ENCODE results near the gene CLTB. TPM values are rescaled to one million over a fixed set of nuclear protein-coding genes. Genes with fewer than 3 reads are reported as not detected.

The CLTB gene, protein sequence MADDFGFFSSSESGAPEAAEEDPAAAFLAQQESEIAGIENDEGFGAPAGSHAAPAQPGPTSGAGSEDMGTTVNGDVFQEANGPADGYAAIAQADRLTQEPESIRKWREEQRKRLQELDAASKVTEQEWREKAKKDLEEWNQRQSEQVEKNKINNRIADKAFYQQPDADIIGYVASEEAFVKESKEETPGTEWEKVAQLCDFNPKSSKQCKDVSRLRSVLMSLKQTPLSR
- total RNA-seq: 100 to 1,000 TPM in 2 of 8 experiments, 10 to 100 TPM in 6; 60.6 to 245 (median 89.7) TPM

DNA sequence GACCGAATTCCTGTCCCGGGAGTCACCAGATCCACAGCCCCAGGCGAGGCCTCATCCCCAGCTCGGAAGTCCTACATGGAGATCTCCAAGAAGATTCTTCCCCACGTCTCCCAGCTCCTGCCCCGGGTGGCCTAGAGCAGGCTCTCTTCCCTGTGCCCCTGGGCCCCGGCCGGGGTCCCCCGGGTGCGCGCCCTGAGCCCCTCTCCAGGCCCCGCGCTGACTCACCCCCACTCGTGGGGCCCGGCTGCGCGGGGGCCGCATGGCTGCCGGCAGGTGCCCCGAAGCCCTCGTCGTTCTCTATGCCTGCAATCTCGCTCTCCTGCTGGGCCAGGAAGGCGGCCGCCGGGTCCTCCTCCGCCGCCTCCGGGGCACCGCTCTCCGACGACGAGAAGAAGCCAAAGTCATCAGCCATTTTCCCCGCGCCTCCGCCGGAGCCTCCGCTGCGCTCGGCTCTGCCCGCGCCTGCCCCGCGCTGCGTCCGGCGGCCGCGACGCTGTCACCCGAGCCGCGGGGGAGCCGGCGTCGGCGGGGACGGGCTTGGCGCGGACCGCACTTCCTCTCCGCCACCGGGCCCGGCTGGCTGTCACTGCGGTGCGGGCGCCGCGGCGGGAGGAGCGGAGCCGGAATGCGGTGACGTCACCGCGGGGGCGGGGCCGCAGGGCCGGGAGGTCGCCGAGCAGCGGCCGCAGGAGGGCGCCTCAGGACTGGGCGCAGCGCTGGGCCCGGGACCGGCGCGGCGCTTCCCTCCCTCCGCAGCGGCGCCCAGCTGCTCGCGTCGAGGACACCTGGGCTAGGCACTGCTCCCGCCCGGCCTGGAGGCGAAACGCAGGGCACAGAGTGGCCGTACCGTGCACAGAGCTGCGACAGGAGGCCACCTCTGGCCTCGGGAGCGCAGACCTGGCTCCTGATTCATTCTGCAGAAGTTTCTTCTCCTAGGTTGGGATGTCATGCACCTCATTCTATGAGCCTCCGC, at the start of gene CLTB:
Gene CLTB, minus strand, starts transcription at position 588 of the 973 bp plus-strand sequence. Its CDS starts 176 bp downstream, at position 412.
- H3K27ac ChIP-seq: peak within 1 kb of the TSS; percentile 68 to 71
- in situ Hi-C loops (cut with MboI; ENCODE audit: low pct_unique_long_range_greater_than_20kb in 2 of 9, low sequenced_read_pairs in 9 of 9, unreplicated experiment in 9 of 9): no loop called here
- ATAC-seq (replicated peaks in 6 of 8): peak; percentile 79 to 98 (median 96)
- peaks cover 6 to 18% of the 10 kb centered on the region in 2 donors for H3K4me1 ChIP-seq (replicated peaks in 1 of 2)
- peak within 1 kb of the TSS; percentile 79 to 85 (median 80) for H3K4me3 ChIP-seq
- 0 to 4% (median 0%) methylated on average over 1 to 12 of the region's 107 CpGs; no CpG with 5 or more reads in 7 of the 10 experiments for WGBS, 10 experiments

DNA sequence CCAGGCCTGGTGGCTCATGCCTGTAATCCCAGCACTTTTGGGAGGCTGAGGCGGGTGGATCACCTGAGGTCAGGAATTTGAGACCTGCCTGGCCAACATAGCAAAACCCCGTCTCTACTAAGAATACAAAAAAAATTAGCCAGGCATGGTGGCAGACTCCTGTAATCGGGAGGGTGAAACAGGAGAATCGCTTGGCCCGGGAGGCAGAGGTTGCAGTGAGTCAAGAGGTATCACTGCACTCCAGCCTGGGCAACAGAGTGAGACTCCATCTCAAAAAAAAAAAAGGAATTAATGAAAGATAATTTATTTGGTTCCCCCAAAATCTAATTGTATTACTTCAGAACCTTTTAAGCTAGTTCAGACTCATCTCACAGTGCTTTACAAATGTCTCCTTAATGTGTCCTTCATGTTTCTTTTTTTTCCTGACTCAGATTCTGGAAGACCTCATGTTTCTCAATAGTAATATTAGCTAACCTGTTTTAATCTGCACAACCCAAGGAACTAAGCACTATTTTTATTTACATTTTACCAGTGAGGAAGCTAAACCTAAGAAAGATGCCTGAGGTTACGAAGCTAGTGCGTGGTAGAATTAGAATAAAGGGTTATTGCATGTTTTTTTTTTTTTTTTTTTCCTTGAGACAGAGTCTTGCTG, 46.9 kb upstream of the CLTB start:
- H3K27ac ChIP-seq: no peak overlapping the region
- ATAC-seq (replicated peaks in 6 of 8): no peak
- WGBS, 10 experiments: 65 to 100% (median 100%) methylated on average over 1 to 7 of the region's 7 CpGs
- in situ Hi-C loops (cut with MboI; ENCODE audit: low pct_unique_long_range_greater_than_20kb in 2 of 9, low sequenced_read_pairs in 9 of 9, unreplicated experiment in 9 of 9): no loop called here
- no peaks in the 10 kb centered on the region for H3K4me1 ChIP-seq (replicated peaks in 1 of 2)
- H3K4me3 ChIP-seq: no peak overlapping the region

DNA sequence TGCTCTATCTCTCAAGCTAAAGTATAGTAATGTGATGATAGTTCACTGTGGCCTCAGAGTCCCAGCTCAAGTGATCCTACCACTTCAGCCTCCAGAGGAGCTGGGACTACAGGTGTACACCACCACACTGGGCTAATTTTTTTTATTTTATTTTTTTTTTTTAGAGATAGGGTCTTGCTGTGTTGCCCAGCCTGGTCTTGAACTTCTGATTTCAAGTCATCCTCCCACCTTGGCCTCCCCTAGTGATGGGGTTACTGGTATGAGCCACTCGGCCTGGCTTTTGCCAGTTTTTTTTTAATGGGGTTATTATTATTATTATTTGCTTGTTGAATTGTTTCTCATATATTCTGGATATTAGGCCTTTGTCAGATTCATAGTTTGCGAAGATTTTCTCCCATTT, 45.0 kb upstream of the CLTB start:
- in situ Hi-C loops (cut with MboI; ENCODE audit: low pct_unique_long_range_greater_than_20kb in 2 of 9, low sequenced_read_pairs in 9 of 9, unreplicated experiment in 9 of 9): no loop called here
- WGBS, 10 experiments: 88 to 100% (median 100%) methylated on average over 1 to 2 of the region's 2 CpGs; no CpG with 5 or more reads in 1 of the 10 experiments
- no peak for ATAC-seq (replicated peaks in 6 of 8)

DNA sequence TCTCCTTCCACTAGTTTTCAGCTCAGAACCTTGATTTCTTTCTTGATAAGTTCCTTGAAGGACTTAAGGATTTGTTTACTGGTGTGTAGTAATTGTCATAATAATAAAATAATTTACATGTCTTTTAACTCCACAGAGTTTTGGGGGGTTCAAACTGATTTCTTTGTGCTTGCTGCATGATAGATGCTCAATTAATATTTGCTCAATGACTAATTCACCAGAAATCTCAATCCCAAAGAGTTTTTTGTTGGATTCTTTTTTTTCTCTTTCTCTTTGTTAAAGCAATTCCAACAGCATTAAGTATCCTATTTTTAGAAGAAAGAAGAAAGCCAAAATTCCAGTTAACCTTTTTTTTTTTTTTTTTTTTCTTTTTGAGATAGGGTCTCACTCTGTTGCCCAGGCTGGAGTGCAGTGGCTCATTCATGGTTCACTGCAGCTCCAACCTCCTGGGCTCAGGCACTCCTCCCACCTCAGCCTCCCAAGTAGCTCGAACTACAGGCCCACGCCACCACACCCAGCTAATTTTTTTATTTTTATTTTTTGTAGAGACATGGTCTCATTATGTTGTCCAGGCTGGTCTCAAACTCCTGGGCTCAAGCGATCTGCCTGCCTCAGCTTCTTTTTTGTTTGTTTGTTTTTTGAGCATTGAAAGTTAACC, 42.7 kb upstream of the CLTB start:
- ATAC-seq (replicated peaks in 6 of 8): no peak
- 92 to 100% (median 100%) methylated on average over 1 to 3 of the region's 3 CpGs; no CpG with 5 or more reads in 1 of the 10 experiments for WGBS, 10 experiments
- Histone ChIP-seq H3K4me1 (replicated peaks in 1 of 2) (no peaks in the 10 kb centered on the region), H3K4me3 (no peak overlapping the region), H3K27ac (no peak overlapping the region)
- in situ Hi-C loops (cut with MboI; ENCODE audit: low pct_unique_long_range_greater_than_20kb in 2 of 9, low sequenced_read_pairs in 9 of 9, unreplicated experiment in 9 of 9): no loop called here

More for the DNA sequence above, 45.0 kb upstream of the CLTB start:
- no peak overlapping the region for H3K27ac ChIP-seq
- H3K4me3 ChIP-seq: no peak overlapping the region
- H3K4me1 ChIP-seq (replicated peaks in 1 of 2): no peaks in the 10 kb centered on the region

DNA sequence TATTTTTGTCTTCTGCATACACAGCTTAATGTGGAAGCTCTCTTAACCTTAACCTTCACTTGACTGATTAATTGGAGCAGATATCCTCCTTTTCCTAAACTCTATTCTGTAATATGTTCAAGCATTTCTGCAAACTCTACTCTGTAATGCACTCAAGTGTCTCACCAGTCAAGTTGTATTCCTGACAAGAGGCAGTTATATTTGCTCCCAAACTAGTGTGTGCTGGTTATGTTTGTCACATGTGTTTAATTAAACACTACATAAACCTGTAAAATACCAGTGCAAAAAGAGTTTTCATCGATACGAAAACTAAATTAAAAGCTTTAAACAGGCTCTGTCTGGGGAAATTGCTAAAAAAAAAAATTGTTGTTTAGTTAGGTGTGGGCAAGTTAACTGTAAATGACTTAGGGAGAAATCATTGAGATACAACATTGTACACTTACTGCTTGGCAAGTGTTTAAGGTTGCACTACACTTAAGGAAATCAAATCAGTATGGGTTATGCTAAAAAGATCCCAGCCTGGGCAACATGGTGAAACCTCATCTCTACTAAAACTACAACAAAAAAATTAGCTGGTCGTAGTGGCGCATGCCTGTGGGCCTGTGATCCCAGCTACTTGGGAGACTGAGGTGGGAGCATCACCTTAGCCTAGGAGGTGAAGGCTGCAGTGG, 38.5 kb upstream of the CLTB start:
- ATAC-seq (replicated peaks in 6 of 8): peak in 1 of 8 experiments; percentile 24
- H3K4me1 ChIP-seq (replicated peaks in 1 of 2): no peaks in the 10 kb centered on the region
- H3K4me3 ChIP-seq: no peak overlapping the region
- WGBS, 10 experiments: 44 to 100% (median 97%) methylated on average over 1 to 4 of the region's 4 CpGs; no CpG with 5 or more reads in 2 of the 10 experiments
- in situ Hi-C loops (cut with MboI; ENCODE audit: low pct_unique_long_range_greater_than_20kb in 2 of 9, low sequenced_read_pairs in 9 of 9, unreplicated experiment in 9 of 9): no loop called here
- no peak overlapping the region for H3K27ac ChIP-seq

DNA sequence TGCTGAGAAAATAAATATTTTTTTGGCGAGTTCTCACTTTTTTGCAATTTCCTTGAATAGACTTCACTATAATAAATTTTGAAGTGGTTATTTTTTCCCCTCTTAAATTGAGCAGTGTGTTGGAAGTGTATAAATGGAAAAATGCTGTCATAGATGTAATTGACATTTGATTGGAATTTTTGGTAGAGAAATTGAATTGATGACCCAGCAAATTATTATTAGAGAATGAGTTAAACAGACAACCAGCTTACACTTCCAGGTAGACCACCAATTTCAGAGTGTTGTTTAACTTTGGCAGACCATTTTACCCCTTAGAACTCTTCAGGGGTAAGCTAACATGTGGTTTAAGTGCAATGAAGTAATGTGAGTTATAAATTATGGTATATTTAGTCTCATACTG, 33.7 kb upstream of the CLTB start:
- 20 to 100% (median 88%) methylated on average over 1 of the region's 1 CpG; no CpG with 5 or more reads in 1 of the 10 experiments for WGBS, 10 experiments
- in situ Hi-C loops (cut with MboI; ENCODE audit: low pct_unique_long_range_greater_than_20kb in 2 of 9, low sequenced_read_pairs in 9 of 9, unreplicated experiment in 9 of 9): no loop called here
- Histone ChIP-seq H3K4me1 (replicated peaks in 1 of 2) (peaks cover 0 to 12% of the 10 kb centered on the region in 2 donors), H3K27ac (no peak overlapping the region), H3K4me3 (no peak overlapping the region)
- ATAC-seq (replicated peaks in 6 of 8): no peak

DNA sequence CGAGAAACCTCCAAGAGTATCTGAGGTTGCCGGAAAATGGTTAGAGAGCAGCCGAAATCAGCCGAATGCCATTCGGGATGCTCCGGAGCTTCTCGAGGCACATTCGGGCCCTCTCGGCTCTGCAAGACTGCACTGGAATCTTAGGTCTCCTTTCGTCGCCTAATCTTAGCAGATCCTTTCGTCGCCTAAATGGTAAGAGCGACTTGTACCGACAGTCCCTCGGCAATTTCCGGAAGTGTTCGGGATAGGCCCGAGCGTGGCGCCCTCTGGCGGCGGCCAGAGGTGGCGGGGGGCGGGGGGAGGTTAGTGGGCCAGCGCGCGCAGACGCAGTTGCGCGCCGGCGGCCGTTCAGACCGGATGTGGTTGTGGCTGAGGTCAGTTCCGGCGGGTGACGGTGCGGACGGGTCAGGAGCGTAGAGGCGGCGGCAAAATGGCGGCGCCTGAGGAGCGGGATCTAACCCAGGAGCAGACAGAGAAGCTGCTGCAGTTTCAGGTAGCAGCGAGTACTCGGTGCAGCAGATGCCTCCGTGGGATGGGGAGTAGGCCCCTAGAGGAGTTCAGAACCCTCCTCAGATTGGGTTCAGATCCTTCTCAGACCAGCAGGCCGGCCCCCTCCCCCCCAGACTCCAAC, 31.8 kb upstream of the CLTB start, which contains the start of gene FAF2:
Gene FAF2, plus strand, starts transcription at position 408 of the 631 bp plus-strand sequence. Its CDS starts 23 bp downstream, at position 431.
- Histone ChIP-seq H3K4me3 (peak within 1 kb of the TSS; percentile 59 to 94 (median 64)), H3K27ac (peak within 1 kb of the TSS; percentile 96 to 99), H3K4me1 (replicated peaks in 1 of 2) (peaks cover 0 to 12% of the 10 kb centered on the region in 2 donors)
- in situ Hi-C loops (cut with MboI; ENCODE audit: low pct_unique_long_range_greater_than_20kb in 2 of 9, low sequenced_read_pairs in 9 of 9, unreplicated experiment in 9 of 9): no loop called here
- WGBS, 10 experiments: 0 to 3% (median 1%) methylated on average over 8 to 12 of the region's 50 CpGs; no CpG with 5 or more reads in 7 of the 10 experiments
- peak; percentile 92 to 97 (median 94) for ATAC-seq (replicated peaks in 6 of 8)

DNA sequence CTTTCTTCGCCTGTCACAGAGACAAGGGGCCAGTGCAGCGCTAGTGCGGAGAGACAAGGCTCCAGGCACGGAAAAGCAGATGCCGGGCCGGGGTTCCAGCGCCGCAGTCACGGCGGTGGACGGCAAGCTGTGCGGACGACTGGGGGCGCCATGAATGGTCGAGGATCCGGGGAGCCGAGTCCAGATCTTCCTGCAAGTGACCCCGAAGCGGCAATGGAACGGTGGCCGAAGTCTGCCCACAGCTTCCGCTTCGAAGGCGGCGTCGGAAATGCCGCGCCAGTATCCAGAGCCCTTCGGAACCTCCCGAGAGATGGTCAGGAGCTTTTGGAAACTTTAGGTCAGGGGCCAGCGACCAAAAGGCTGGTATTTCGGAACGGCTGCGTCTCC, 31.2 kb upstream of the CLTB start:
- H3K27ac ChIP-seq: peak overlapping the region; percentile 79 to 86
- in situ Hi-C loops (cut with MboI; ENCODE audit: low pct_unique_long_range_greater_than_20kb in 2 of 9, low sequenced_read_pairs in 9 of 9, unreplicated experiment in 9 of 9): no loop called here
- WGBS, 10 experiments: 0% methylated on average over 1 to 9 of the region's 34 CpGs; no CpG with 5 or more reads in 6 of the 10 experiments
- peak overlapping the region; percentile 59 to 94 (median 64) for H3K4me3 ChIP-seq
- ATAC-seq (replicated peaks in 6 of 8): peak; percentile 27 to 43 (median 34)
- H3K4me1 ChIP-seq (replicated peaks in 1 of 2): peaks cover 0 to 12% of the 10 kb centered on the region in 2 donors

DNA sequence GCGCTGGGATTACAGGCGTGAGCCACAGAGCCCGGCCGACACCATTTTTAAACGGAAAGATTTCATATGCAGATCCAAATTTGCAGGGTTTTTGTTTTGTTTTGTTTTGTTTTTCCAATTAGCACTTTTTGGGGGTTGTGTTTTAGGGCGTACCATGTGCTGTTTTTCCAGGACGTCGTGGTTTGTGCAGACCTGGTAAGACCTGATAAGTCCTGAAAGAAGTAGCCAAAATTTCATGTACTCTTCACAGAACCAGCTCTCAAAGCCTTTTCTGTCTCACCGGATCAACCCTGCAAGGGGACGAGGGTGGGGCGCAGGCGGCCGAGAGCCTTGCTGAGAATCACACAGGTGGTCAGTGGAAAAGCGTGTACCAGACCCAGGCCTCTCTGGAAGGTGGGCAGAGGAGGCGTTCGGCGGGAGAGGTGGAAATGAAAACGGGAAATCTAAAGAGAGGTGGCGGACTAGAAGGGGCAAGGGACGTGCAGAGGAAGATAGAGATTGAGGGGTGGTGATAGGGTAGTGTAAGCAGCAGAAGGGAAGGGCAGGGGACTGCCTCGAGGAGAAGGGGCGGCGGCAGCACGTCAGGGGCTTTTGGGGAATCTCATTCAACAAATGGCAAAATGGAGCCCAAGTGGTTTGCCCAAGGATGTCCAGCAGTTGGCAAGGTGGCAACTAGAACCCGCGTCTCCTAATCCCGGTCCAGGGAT, 30.7 kb upstream of the CLTB start:
- Histone ChIP-seq H3K4me1 (replicated peaks in 1 of 2) (peaks cover 3 to 17% of the 10 kb centered on the region in 2 donors), H3K27ac (peak overlapping the region; percentile 79 to 86), H3K4me3 (peak overlapping the region; percentile 59 to 94 (median 64))
- in situ Hi-C loops (cut with MboI; ENCODE audit: low pct_unique_long_range_greater_than_20kb in 2 of 9, low sequenced_read_pairs in 9 of 9, unreplicated experiment in 9 of 9): no loop called here
- WGBS, 10 experiments: 0 to 29% (median 8%) methylated on average over 3 to 19 of the region's 27 CpGs; no CpG with 5 or more reads in 1 of the 10 experiments
- peak in 4 of 8 experiments; percentile 0 to 4 (median 2) for ATAC-seq (replicated peaks in 6 of 8)

DNA sequence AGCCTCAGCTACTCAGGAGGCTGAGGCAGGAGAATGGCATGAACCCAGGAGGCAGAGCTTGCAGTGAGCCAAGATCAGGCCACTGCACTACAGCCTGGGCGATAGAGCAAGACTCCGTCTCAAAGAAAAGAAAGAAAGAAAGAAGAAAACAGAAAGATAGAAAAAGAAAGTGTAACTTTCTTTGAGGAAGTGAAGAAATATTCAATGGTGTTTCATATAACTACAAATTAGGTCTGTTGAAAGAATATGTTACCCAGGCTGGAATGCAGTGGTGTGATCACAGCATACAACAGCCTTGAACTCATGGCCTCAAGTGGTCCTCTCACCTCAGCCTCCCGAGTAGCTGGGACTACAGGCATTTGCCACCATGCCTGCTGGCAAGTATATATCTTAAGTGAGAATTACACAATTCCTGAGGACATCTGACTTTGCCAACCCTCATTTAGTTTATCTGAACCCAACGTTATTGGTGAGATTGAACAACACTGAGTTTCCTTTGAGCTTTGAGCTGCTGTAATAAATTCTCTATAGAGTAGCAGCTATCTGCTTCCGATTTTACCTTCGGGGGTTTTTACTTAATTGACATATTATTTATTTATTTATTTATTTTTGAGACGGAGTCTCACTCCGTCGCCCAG, 29.8 kb upstream of the CLTB start:
- H3K27ac ChIP-seq: no peak overlapping the region
- 81 to 100% (median 95%) methylated on average over 3 to 9 of the region's 9 CpGs; no CpG with 5 or more reads in 1 of the 10 experiments for WGBS, 10 experiments
- no peak for ATAC-seq (replicated peaks in 6 of 8)
- H3K4me1 ChIP-seq (replicated peaks in 1 of 2): peaks cover 7 to 20% of the 10 kb centered on the region in 2 donors
- H3K4me3 ChIP-seq: no peak overlapping the region
- in situ Hi-C loops (cut with MboI; ENCODE audit: low pct_unique_long_range_greater_than_20kb in 2 of 9, low sequenced_read_pairs in 9 of 9, unreplicated experiment in 9 of 9): no loop called here
